Neuron (in vitro differentiated cells): ENCODE results near the gene NOP16.

Experiments used
- H2AFZ ChIP-seq: one replicate; pipeline ENCODE4 v1.6.1; 2013; ENCODE audit warnings: low read depth, mild to moderate bottlenecking, inconsistent platforms, low read length, moderate library complexity
- H3K27me3 ChIP-seq: one replicate; pipeline ENCODE4 v1.6.1; 2013; ENCODE audit warnings: low read length; ENCODE audit not compliant: insufficient read depth
- H3K36me3 ChIP-seq: one replicate; pipeline ENCODE4 v1.6.1; 2013; ENCODE audit warnings: low read length; ENCODE audit not compliant: insufficient read depth
- H3K4me1 ChIP-seq: one replicate; pipeline ENCODE4 v1.6.1; 2013; ENCODE audit warnings: low read length; ENCODE audit not compliant: insufficient read depth
- H3K4me3 ChIP-seq: 2 replicates; pipeline ENCODE4 v1.5.1; 2013; ENCODE audit warnings: mild to moderate bottlenecking, low read length, moderate library complexity
- H3K9me3 ChIP-seq: one replicate; pipeline ENCODE4 v1.6.1; 2013; ENCODE audit warnings: low read length

Gene NOP16, protein sequence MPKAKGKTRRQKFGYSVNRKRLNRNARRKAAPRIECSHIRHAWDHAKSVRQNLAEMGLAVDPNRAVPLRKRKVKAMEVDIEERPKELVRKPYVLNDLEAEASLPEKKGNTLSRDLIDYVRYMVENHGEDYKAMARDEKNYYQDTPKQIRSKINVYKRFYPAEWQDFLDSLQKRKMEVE

DNA sequence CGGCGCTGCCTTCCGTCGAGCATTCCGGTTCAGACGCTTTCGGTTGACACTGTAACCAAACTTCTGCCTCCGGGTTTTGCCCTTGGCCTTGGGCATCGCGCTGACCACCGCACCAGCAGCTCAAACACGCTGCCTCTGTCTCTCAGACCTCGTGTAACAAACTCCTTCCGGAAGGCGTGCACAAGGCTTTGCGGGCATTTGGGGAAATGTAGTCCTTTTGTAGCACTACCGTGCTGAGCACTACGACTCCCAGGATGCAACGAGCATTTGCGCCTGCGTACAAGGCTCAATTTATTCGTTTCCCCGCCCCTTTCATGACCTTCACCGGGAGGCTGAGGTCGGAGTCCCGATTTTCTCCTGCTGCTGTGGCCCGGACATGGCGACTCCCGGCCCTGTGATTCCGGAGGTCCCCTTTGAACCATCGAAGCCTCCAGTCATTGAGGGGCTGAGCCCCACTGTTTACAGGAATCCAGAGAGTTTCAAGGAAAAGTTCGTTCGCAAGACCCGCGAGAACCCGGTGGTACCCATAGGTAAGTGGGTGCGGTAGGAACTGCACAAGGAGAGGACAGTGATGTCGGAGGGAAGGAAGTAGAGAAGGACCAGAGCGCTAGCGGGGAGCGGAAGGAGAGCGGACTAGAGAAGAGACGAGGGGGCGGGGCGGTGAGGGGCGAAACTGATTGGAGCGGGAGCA, at the start of gene NOP16, which contains the start of gene HIGD2A:
Gene NOP16, minus strand, starts transcription at position 155 of the 691 bp plus-strand sequence. Its CDS starts 59 bp downstream, at position 96.
Gene HIGD2A, plus strand, starts transcription at position 308 of the 691 bp plus-strand sequence. Its CDS starts 69 bp downstream, at position 377.
- Histone ChIP-seq H2AFZ (peak within 1 kb of the TSS; percentile 35), H3K27me3 (no peaks in the 10 kb centered on the region), H3K36me3 (peaks cover 44% of the 10 kb centered on the region), H3K9me3 (no peaks in the 10 kb centered on the region), H3K4me3 (peak within 1 kb of the TSS; percentile 69), H3K4me1 (peaks cover 19% of the 10 kb centered on the region)

DNA sequence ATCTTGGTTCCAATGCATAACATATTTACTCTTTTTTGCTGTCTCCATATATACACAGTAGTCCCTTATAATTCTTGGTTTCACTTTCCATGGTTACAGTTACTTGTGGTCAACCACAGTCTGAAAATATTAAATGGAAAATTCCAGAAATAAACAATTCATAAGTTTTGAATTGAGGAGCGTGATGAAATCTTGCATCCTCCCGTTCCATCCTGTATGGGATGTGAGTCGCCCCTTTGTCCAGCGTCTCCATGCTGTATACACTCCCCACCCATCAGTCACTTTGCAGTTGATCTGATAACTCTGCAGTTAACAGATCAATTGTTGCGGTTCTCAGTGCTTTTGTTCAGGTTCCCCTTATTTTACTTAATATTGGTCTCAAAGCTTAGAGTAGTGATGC, 48.3 kb upstream of the NOP16 start:
- Histone ChIP-seq H3K9me3 (no peaks in the 10 kb centered on the region), H3K36me3 (no peaks in the 10 kb centered on the region), H3K27me3 (no peaks in the 10 kb centered on the region), H3K4me3 (no peak overlapping the region), H3K4me1 (no peaks in the 10 kb centered on the region), H2AFZ (no peak overlapping the region)

DNA sequence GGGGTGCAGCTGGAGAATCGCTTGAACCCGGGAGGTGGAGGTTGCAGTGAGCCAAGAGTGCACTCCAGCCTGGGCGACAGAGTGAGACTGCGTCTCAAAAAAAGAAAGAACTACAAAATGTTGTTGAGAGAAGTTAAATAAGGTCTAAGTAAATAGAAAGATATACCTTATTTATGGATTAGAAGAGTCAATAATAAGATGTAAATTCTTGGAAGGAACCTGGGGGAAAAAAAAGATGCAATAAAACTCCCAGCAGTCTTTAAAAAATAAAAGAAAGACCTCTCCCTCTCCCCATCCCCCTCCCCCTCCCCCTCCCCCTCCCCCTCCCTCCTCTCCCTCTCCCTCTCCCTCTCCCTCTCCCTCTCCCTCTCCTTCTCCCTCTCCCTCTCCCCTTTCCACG, 44.3 kb upstream of the NOP16 start:
- no peaks in the 10 kb centered on the region for H3K4me1 ChIP-seq
- no peaks in the 10 kb centered on the region for H3K27me3 ChIP-seq
- no peak overlapping the region for H2AFZ ChIP-seq
- no peak overlapping the region for H3K4me3 ChIP-seq
- H3K9me3 ChIP-seq = no peaks in the 10 kb centered on the region
- H3K36me3 ChIP-seq = no peaks in the 10 kb centered on the region

DNA sequence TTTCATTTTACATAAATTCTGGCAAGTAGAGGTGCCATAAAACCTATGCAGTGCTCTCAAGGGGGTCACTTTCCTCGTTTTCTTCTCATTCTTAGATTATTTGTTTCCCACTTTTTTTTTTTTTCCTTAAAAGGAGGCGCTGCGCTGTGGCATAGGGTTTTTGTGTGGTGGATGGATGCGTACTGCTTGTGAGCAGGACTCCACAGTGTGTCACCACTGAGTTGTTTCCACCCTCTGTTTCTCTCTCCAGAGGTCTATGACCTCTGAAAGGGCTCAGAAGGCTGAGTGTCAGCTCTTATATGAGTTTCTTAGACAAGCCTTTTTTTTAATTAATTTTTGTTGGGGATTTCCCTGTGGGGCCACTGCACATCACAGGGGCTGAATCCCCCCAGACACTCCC, 41.6 kb upstream of the NOP16 start:
- Histone ChIP-seq H3K4me1 (no peaks in the 10 kb centered on the region), H3K27me3 (no peaks in the 10 kb centered on the region), H3K4me3 (no peak overlapping the region), H3K36me3 (no peaks in the 10 kb centered on the region), H3K9me3 (no peaks in the 10 kb centered on the region), H2AFZ (no peak overlapping the region)

DNA sequence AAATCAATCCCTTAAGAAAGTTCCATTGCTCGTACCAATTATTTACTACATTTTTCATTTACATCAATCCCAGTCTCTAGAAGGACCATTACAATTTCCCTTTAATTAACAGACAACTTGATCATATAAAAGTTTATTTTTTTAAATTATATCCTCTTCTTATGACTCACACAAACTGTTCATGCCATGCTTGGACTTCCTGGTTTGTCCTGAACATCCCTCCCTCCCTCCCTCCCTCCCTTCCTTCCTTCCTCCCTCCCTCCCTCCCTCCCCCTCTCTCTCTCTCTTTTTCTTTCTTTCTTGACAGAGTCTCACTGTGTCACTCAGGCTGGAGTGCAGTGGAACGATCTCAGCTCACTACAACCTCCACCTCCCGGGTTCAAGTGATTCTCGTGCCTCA, 39.6 kb upstream of the NOP16 start:
- Histone ChIP-seq H3K4me3 (no peak overlapping the region), H3K27me3 (no peaks in the 10 kb centered on the region)

DNA sequence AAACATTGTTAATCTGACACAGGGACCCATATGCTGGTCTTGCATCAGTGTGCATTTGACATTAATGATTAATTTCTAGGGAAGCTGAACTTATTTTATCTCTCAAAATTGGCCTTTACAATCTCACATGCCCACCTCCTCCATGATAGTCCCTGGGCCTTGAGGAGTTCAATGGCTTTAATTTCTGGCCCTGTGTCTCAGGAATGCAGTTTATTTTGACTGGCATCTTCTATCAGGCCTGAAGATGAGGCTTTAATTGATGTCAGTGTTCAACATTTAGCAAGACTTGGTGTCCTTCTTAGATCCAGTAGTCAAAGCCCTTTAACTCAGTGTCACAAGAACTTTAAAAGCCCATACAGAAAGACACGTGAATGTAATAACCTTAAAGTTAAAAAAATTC, 38.5 kb upstream of the NOP16 start:
- Histone ChIP-seq H3K4me3 (no peak overlapping the region), H3K27me3 (no peaks in the 10 kb centered on the region), H3K9me3 (no peaks in the 10 kb centered on the region), H2AFZ (no peak overlapping the region), H3K4me1 (no peaks in the 10 kb centered on the region), H3K36me3 (no peaks in the 10 kb centered on the region)

More for the DNA sequence above, 39.6 kb upstream of the NOP16 start:
- Histone ChIP-seq H3K4me1 (no peaks in the 10 kb centered on the region), H3K36me3 (no peaks in the 10 kb centered on the region), H2AFZ (no peak overlapping the region), H3K9me3 (no peaks in the 10 kb centered on the region)

DNA sequence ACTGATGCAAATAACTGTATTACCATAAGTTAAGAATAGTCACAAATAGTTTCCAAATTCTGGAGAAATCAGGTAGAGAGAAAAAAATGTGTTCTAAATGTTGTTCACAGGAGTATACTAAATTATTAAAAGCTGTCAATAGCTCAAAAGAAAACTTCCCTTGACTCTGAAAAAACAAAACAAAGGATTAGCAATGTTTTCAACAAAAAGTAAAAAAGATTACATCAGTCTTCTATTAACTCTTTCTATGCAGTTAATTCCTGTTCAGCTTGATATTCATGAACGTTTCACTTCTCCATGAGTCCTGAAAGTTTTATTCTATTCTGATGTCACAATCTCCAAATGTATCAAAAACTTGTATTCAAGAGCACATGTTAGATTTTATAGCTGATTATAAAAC, 37.4 kb upstream of the NOP16 start:
- no peak overlapping the region for H2AFZ ChIP-seq
- H3K27me3 ChIP-seq = no peaks in the 10 kb centered on the region
- no peaks in the 10 kb centered on the region for H3K9me3 ChIP-seq
- H3K4me3 ChIP-seq = no peak overlapping the region
- H3K4me1 ChIP-seq = no peaks in the 10 kb centered on the region
- no peaks in the 10 kb centered on the region for H3K36me3 ChIP-seq

DNA sequence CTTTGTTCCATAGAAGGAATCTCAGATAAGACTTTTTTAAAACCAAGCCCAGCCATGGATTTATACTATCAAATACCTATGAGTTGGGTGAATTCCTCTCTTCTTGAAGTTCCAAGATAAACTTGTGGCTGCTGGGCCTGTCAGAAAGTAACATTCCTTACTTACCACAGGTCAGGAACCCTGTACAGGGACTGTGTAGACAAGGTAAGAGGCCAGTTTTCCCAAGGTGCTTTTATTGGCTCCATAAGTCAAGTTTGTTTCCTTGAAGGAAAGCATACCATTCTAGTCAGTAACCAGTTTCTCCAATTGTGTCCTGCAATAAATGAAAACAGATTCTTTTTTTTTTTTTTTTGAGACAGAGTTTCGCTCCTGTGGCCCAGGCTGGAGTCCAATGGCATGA, 36.7 kb upstream of the NOP16 start:
- H3K9me3 ChIP-seq = no peaks in the 10 kb centered on the region

DNA sequence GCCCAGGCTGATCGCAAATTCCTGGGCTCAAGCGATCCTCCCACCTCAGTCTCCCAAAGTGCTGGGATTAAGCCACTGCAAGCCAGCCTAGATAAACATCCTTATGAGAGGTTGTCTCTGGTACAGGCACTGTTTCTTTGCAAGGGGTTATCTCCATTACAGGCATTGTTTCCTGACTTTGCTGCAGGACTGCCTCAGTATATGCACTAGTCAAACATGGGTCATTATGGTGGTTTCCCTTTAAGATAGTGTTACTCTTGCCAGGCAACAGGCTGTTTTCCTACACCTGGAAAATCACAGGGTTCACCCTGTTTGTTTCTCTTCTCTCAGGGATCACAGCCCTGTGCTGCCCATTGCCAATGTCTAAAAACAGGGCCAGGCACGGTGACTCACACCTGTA, 35.8 kb upstream of the NOP16 start:
- Histone ChIP-seq H3K9me3 (no peaks in the 10 kb centered on the region), H3K27me3 (no peaks in the 10 kb centered on the region), H3K4me1 (no peaks in the 10 kb centered on the region), H3K36me3 (no peaks in the 10 kb centered on the region), H2AFZ (no peak overlapping the region), H3K4me3 (no peak overlapping the region)

More for the DNA sequence above, 36.7 kb upstream of the NOP16 start:
- Histone ChIP-seq H3K36me3 (no peaks in the 10 kb centered on the region), H3K4me1 (no peaks in the 10 kb centered on the region), H3K4me3 (no peak overlapping the region), H2AFZ (no peak overlapping the region), H3K27me3 (no peaks in the 10 kb centered on the region)

DNA sequence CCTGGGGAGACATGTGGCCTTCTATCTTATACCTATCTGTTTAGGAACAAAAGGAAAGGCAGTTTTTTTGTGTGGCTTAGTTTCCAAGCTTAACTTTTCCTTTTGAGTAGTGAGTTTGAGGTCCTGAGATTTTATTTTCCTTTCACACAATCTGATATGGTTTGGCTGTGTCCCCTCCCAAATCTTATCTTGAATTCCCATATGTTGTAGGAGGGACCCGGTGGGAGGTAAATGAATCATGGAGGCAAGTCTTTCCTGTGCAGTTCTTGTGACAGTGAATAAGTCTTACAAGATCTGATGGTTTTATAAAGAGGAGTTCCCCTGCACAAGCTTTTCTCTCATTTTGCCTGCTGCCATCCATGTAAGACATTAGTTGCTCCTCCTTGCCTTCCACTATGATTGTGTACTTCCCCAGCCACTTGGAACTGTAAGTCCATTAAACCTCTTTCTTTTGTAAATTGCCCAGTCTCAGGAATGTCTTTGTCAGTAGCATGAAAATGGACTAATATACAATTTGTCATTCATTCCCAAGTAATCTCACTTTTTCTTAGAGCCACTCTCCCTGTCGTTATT, 32.7 kb upstream of the NOP16 start:
- H3K36me3 ChIP-seq = no peaks in the 10 kb centered on the region
- no peaks in the 10 kb centered on the region for H3K27me3 ChIP-seq
- no peaks in the 10 kb centered on the region for H3K9me3 ChIP-seq
- H3K4me3 ChIP-seq = no peak overlapping the region
- peaks cover 5% of the 10 kb centered on the region for H3K4me1 ChIP-seq
- no peak overlapping the region for H2AFZ ChIP-seq

DNA sequence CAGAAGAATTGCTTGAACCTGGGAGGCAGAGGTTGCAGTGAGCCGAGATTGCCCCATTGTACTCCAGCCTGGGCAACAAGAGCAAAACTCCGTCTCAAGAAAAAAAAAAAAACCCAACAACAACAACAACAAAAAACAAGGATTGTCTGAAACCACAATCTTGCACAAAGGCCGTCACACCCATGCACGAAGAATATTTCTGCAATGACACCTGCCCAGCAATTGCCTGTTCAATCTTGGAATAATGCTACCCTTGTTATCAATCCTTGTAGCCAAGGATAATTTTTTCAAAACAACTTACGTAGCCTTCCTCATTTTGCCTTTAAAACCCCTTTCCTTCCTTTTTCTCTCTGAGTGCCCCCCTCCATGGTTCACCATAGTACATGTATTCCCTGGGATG, 31.7 kb upstream of the NOP16 start:
- H3K4me1 ChIP-seq = peaks cover 8% of the 10 kb centered on the region
- no peak overlapping the region for H2AFZ ChIP-seq
- H3K27me3 ChIP-seq = no peaks in the 10 kb centered on the region
- no peaks in the 10 kb centered on the region for H3K36me3 ChIP-seq
- H3K4me3 ChIP-seq = no peak overlapping the region
- no peaks in the 10 kb centered on the region for H3K9me3 ChIP-seq

DNA sequence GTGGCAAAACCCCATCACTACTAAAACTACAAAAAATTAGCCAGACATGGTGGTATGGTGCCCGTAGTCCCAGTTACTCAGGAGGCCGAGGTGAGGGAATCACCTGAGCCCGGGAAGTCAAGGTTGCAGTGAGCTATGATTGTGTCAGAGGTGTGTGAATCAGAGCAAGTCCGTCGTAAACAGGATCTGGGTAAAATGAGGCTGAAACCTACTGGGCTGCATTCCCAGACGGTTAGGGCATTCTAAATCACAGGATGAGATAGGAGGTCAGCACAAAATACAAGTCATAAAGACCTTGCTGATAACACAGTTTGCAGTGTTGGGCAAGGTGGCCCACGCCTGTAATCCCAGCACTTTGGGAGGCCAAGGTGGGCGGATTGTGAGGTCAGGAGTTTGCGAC, 29.9 kb upstream of the NOP16 start:
- Histone ChIP-seq H3K36me3 (no peaks in the 10 kb centered on the region), H3K27me3 (no peaks in the 10 kb centered on the region), H3K9me3 (no peaks in the 10 kb centered on the region), H3K4me1 (peaks cover 8% of the 10 kb centered on the region), H3K4me3 (no peak overlapping the region), H2AFZ (no peak overlapping the region)

DNA sequence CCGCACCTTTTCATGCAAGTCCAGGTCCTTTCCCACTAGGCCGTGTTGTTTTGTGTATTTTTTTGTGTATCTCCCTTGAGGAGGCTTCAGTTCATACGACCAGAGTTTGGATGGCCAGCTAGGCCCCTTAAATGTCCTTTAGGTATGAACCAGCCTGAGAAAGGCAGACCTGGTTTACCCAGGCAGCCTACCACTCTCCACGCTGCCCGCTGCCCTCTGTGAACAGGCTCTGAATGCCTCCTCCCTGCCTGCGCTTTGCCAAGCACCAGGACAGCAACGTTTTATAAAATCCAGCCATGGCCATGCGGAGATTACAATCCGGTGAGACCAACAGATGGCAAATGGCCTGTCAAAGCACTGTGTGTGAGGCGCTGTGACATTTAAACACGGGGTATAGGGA, 28.6 kb upstream of the NOP16 start:
- Histone ChIP-seq H3K4me3 (peak overlapping the region; percentile 38), H2AFZ (no peak overlapping the region), H3K4me1 (peaks cover 8% of the 10 kb centered on the region), H3K36me3 (no peaks in the 10 kb centered on the region), H3K27me3 (no peaks in the 10 kb centered on the region), H3K9me3 (no peaks in the 10 kb centered on the region)
